Measurements from ENCODE around the gene PSMA2. TPM values are rescaled to one million over a fixed set of nuclear protein-coding genes. Genes with fewer than 3 reads are reported as not detected.

Gene PSMA2
- total RNA-seq (10 to 100 TPM; 23.1 to 39.7 (median 33.9) TPM), polyA plus RNA-seq (10 to 100 TPM; 29.3 to 59.7 TPM)

- Histone ChIP-seq H3K27ac (peak within 1 kb of the TSS; percentile 46 to 84 (median 72)), H3K9me3 (no peaks in the 10 kb centered on the region), H3K36me3 (peaks cover 5 to 12% (median 9%) of the 10 kb centered on the region in 3 donors), H3K4me3 (peak within 1 kb of the TSS; percentile 65 to 75 (median 69)), H3K4me1 (peaks cover 6 to 24% (median 16%) of the 10 kb centered on the region in 3 donors), H3K27me3 (no peaks in the 10 kb centered on the region)
- peak; percentile 91 to 96 (median 96) for DNase-seq
- peak; percentile 92 for FAIRE-seq
- WGBS, 2 donors, result 0% methylated on average over 56 of the region's 56 CpGs
- no peak for TF ChIP-seq CTCF (IDR thresholded peaks at IDR 0.05)
- peak; percentile 98 to 100 (median 99) for ATAC-seq
- intact Hi-C loops (cut with DNase I), result no loop called here
These were observed at the start of gene PSMA2, which contains the start of gene MRPL32 for GRCh38 chr7:42931834-42932651. TSS of gene PSMA2 (minus strand) at chr7:42932174. CDS start at chr7:42932158, 16 bp downstream. TSS of gene MRPL32 (plus strand) at chr7:42932376. CDS start at chr7:42932387, 11 bp downstream.

DNA sequence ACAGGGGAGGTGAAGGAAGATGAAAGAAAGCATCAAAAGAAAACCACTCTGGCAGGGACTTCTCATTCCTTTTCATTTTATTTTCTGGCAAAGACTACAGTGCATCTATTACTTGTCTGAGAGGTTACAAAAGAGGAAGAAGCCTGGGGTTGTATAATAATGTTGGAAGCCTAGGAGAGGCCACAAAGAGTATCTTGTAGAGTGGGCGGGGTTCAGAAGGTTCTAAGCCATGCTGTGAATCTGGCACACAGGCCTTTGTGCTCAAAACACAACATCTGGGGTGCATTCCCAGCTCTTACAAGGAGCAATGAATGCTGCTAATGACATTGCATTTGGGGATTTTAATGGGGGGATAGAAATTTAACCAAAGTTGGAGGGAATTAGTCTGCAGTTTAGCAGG, 49.6 kb upstream of the PSMA2 start:
- Histone ChIP-seq H3K9me3 (no peaks in the 10 kb centered on the region), H3K36me3 (no peaks in the 10 kb centered on the region), H3K4me1 (no peaks in the 10 kb centered on the region), H3K27me3 (no peaks in the 10 kb centered on the region), H3K27ac (no peak overlapping the region), H3K4me3 (no peak overlapping the region)
- WGBS, 2 donors, result 84 to 87% methylated on average over 1 of the region's 1 CpG
- FAIRE-seq (no peak), DNase-seq (no peak), ATAC-seq (no peak)
- intact Hi-C loops (cut with DNase I), result no loop called here
- no peak for TF ChIP-seq CTCF (IDR thresholded peaks at IDR 0.05)

DNA sequence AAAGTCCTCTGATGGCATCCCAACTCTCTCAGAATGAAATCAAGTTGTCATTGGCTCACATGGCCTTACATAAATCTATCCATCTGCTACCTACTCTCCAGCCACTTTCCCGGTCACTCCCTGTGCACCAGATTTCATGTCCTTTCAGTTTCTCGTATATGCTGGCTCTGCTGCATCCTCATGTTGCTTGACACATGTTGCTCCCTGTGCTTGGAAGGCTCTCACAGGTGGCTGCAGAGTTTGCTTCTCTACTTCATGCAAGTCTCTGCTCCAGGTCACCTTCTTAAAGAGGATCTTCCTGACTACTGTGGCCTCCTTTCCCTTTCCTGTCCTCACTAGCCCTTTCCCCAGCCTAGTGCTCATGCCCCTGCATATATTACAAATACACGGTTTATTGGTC, 48.5 kb upstream of the PSMA2 start:
- intact Hi-C loops (cut with DNase I), result no loop called here
- no peak overlapping the region for H3K4me3 ChIP-seq
- ATAC-seq, result no peak
- WGBS, 2 donors, result 61 to 70% methylated on average over 3 of the region's 3 CpGs
- no peaks in the 10 kb centered on the region for H3K4me1 ChIP-seq
- no peak for TF ChIP-seq CTCF (IDR thresholded peaks at IDR 0.05)
- no peaks in the 10 kb centered on the region for H3K27me3 ChIP-seq
- no peaks in the 10 kb centered on the region for H3K36me3 ChIP-seq
- H3K27ac ChIP-seq, result no peak overlapping the region
- FAIRE-seq, result no peak
- H3K9me3 ChIP-seq, result no peaks in the 10 kb centered on the region
- no peak for DNase-seq

DNA sequence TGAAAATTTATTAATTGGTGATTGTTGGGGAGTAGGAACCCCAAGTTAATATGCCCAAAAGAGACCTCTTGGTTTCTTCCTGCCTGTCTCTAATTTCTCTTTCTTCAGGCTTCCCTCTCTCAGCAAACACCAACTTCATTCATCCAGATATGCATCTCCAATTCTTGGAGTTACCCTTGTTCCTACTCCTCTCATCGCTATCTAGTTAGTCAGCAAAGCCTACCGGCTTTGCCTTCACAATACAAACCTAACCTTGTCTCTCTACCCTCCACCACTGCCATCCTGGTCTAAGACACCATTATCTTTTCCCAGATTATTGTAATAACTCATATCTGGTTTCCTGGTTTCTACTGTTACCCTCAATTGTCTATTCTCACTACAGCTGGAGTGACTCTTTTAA, 48.1 kb upstream of the PSMA2 start:
- Histone ChIP-seq H3K27ac (no peak overlapping the region), H3K4me3 (no peak overlapping the region), H3K27me3 (no peaks in the 10 kb centered on the region), H3K36me3 (no peaks in the 10 kb centered on the region), H3K9me3 (no peaks in the 10 kb centered on the region), H3K4me1 (no peaks in the 10 kb centered on the region)
- ATAC-seq (no peak), FAIRE-seq (no peak), DNase-seq (no peak)
- WGBS, 2 donors, result 64 to 88% methylated on average over 2 of the region's 2 CpGs
- intact Hi-C loops (cut with DNase I), result no loop called here
- no peak for TF ChIP-seq CTCF (IDR thresholded peaks at IDR 0.05)

DNA sequence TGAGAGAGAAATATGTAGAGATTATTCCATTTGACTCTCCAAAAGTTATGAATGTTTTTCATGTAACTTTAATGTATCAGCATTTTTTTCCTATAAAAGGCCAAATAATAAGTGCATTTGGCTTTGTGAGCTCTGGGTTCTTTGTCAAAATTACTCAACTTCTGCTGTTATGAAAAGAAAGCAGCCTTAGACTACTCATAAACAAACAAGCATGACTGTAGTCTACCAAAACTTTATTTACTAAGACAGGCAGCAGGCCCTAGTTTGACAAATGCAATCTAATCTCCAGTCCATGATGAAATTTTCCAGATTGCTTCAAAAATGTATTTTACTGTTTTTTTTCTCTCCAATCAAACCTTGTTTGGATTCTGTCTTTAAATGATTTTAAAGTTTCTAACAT, 46.5 kb upstream of the PSMA2 start:
- Histone ChIP-seq H3K27ac (no peak overlapping the region), H3K27me3 (no peaks in the 10 kb centered on the region), H3K9me3 (no peaks in the 10 kb centered on the region), H3K4me3 (no peak overlapping the region), H3K4me1 (no peaks in the 10 kb centered on the region), H3K36me3 (no peaks in the 10 kb centered on the region)
- ATAC-seq (no peak), FAIRE-seq (no peak), DNase-seq (no peak)
- intact Hi-C loops (cut with DNase I), result no loop called here
- no peak for TF ChIP-seq CTCF (IDR thresholded peaks at IDR 0.05)
